ENCODE measurements around the gene MCL1. TPM values are rescaled to one million over a fixed set of nuclear protein-coding genes. Genes with fewer than 3 reads are reported as not detected.

MCL1 gene
- total and polyA plus RNA-seq, 10 of the 15 experiments (the other 5 are each of a cell fraction or from before 2014, with no cell fraction given), result 18.1 to 148 (median 86.4) TPM

DNA sequence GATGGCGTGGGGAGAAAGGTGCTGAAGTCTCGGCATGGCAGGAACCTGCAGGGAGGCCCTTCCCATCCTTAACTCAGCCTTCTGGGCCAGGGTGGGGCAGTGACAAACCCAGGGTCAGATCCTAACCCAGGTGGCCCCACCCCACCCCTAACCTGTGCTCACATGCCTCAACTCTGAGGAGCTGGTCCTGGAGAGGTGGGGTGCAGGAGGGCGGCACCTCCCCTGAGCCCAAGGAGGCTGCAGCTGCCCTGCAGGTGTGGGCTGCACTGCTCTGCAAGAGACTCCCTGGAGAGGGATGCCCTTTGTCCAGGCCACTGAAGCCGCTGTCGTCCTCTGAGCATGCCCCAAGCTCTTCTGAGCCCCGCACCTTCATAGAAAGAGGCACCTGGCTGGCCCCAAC is 45.4 kb downstream of the MCL1 start:
- no peak overlapping the region for H3K9ac ChIP-seq (ENCODE audit: control insufficient read depth, insufficient read depth, low read length)
- H3K4me1 ChIP-seq (ENCODE audit: control insufficient read depth, insufficient read depth, low read length), result no peaks in the 10 kb centered on the region; the same call in 1 of the 2 replicates
- intact Hi-C loops (cut with micrococcal nuclease; ENCODE audit: unreplicated experiment), result loop anchor here (5.0 kb wide), 1 partner anchor 277 kb away; the partner anchor contains the start of gene CA14
- ATAC-seq (no peak), DNase-seq (ENCODE audit: low read depth, low spot score) (no peak), FAIRE-seq (no peak)
- H3K79me2 ChIP-seq (ENCODE audit: control insufficient read depth, insufficient read depth, low read length), result no peaks in the 10 kb centered on the region
- no peaks in the 10 kb centered on the region for H3K27me3 ChIP-seq (replicated peaks in 1 of 2; ENCODE audit: control insufficient read depth in 2 of 2, insufficient read depth in 2 of 2, low read length in 1 of 2)
- H3K27ac ChIP-seq (ENCODE audit: control insufficient read depth, insufficient read depth), result no peak overlapping the region
- no peaks in the 10 kb centered on the region for H3K9me3 ChIP-seq (replicated peaks; ENCODE audit: control insufficient read depth, insufficient read depth, low read length)
- POLR2A ChIA-PET, result interaction anchor here (0.5 to 0.7 kb wide), 2 partner anchors 59 to 879 kb away, joined by 3 to 6 read pairs; no protein-coding TSS in a partner anchor
- RAD21 ChIA-PET (ENCODE audit: unreplicated experiment), result no interaction called here
- H3K36me3 ChIP-seq (ENCODE audit: control insufficient read depth in 2 of 2, insufficient read depth in 2 of 2, low read length in 1 of 2), result no peaks in the 10 kb centered on the region
- CTCF ChIA-PET, result interaction anchor here (1.1 to 2.2 kb wide), 7 partner anchors 18 to 278 kb away, joined by 3 to 13 read pairs (median 4); no protein-coding TSS in a partner anchor
- H4K20me1 ChIP-seq (ENCODE audit: control insufficient read depth, insufficient read depth), result no peaks in the 10 kb centered on the region
- SMC1A ChIA-PET (ENCODE audit: uncharacterized antibody, unreplicated experiment), result interaction anchor here (0.7 to 5.9 kb wide), 3 partner anchors 18 to 278 kb away, joined by 3 to 26 read pairs (median 9); partner anchors contain the start of gene FALEC
- WGBS (ENCODE audit: insufficient coverage, insufficient replicate concordance, low lambda C conversion rate, missing lambda C conversion rate), result 72% methylated on average over 6 of the region's 6 CpGs
- in situ Hi-C loops (cut with MboI), result no loop called here
- BruUV-seq (replicated peaks), result no TSS peak
- H3K4me2 ChIP-seq (ENCODE audit: control insufficient read depth, insufficient read depth), result no peak overlapping the region
- no peak overlapping the region for H2AFZ ChIP-seq (ENCODE audit: control insufficient read depth, low read depth, low read length)
- no peak overlapping the region for H3K4me3 ChIP-seq
- no peak for TF ChIP-seq E2F8 (IDR thresholded peaks at IDR 0.05; ENCODE audit: low read depth, partially characterized antibody)
- TF ChIP-seq EZH2 (IDR thresholded peaks at IDR 0.05; ENCODE audit: borderline replicate concordance, control insufficient read depth, low read depth, low read length), result no peak
- no peak for TF ChIP-seq SP1 (IDR thresholded peaks at IDR 0.05; ENCODE audit: low read depth, low read length)
- no peak for TF ChIP-seq ZNF592 (IDR thresholded peaks at IDR 0.05)
- TF ChIP-seq, protein P1, sequence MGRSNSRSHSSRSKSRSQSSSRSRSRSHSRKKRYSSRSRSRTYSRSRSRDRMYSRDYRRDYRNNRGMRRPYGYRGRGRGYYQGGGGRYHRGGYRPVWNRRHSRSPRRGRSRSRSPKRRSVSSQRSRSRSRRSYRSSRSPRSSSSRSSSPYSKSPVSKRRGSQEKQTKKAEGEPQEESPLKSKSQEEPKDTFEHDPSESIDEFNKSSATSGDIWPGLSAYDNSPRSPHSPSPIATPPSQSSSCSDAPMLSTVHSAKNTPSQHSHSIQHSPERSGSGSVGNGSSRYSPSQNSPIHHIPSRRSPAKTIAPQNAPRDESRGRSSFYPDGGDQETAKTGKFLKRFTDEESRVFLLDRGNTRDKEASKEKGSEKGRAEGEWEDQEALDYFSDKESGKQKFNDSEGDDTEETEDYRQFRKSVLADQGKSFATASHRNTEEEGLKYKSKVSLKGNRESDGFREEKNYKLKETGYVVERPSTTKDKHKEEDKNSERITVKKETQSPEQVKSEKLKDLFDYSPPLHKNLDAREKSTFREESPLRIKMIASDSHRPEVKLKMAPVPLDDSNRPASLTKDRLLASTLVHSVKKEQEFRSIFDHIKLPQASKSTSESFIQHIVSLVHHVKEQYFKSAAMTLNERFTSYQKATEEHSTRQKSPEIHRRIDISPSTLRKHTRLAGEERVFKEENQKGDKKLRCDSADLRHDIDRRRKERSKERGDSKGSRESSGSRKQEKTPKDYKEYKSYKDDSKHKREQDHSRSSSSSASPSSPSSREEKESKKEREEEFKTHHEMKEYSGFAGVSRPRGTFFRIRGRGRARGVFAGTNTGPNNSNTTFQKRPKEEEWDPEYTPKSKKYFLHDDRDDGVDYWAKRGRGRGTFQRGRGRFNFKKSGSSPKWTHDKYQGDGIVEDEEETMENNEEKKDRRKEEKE (IDR thresholded peaks at IDR 0.05), result no peak
- TF ChIP-seq, protein P2, sequence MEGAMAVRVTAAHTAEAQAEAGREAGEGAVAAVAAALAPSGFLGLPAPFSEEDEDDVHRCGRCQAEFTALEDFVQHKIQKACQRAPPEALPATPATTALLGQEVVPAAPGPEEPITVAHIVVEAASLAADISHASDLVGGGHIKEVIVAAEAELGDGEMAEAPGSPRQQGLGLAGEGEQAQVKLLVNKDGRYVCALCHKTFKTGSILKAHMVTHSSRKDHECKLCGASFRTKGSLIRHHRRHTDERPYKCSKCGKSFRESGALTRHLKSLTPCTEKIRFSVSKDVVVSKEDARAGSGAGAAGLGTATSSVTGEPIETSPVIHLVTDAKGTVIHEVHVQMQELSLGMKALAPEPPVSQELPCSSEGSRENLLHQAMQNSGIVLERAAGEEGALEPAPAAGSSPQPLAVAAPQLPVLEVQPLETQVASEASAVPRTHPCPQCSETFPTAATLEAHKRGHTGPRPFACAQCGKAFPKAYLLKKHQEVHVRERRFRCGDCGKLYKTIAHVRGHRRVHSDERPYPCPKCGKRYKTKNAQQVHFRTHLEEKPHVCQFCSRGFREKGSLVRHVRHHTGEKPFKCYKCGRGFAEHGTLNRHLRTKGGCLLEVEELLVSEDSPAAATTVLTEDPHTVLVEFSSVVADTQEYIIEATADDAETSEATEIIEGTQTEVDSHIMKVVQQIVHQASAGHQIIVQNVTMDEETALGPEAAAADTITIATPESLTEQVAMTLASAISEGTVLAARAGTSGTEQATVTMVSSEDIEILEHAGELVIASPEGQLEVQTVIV (IDR thresholded peaks at IDR 0.05; ENCODE audit: borderline replicate concordance, partially characterized antibody), result no peak
- TF ChIP-seq ETV6 (conservative IDR thresholded peaks at IDR 0.05 in 1 of 2, IDR thresholded peaks at IDR 0.05 in 1 of 2; ENCODE audit: borderline replicate concordance in 1 of 2, low read depth in 1 of 2), result no peak
- no peak for TF ChIP-seq SMC3 (IDR thresholded peaks at IDR 0.05; ENCODE audit: borderline replicate concordance, low read length)
- no peak for TF ChIP-seq CHD4 (IDR thresholded peaks at IDR 0.05)
